Measurements from ENCODE around the gene ARHGAP42.

DNA sequence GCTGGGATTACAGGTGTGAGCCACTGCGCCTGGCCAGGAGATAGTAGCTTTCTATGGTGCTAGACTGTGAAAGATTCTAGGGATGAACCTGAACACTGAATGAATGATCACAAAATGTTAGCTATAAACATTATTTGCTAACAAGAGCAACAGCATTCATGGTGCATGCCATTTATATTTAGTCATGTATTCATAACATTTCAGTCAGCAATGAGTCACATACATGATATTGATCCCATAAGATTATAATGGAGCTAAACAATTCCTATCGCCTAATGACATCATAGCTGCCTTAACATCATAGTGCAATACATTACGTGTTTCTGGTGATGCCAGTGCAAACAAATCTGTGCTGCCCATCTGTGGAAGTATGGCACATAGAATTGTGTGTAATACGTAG, 164.1 kb downstream of the ARHGAP42 start:
- TF ChIP-seq, protein P1, sequence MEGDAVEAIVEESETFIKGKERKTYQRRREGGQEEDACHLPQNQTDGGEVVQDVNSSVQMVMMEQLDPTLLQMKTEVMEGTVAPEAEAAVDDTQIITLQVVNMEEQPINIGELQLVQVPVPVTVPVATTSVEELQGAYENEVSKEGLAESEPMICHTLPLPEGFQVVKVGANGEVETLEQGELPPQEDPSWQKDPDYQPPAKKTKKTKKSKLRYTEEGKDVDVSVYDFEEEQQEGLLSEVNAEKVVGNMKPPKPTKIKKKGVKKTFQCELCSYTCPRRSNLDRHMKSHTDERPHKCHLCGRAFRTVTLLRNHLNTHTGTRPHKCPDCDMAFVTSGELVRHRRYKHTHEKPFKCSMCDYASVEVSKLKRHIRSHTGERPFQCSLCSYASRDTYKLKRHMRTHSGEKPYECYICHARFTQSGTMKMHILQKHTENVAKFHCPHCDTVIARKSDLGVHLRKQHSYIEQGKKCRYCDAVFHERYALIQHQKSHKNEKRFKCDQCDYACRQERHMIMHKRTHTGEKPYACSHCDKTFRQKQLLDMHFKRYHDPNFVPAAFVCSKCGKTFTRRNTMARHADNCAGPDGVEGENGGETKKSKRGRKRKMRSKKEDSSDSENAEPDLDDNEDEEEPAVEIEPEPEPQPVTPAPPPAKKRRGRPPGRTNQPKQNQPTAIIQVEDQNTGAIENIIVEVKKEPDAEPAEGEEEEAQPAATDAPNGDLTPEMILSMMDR (optimal IDR thresholded peaks at IDR 0.05 in 1 of 3, IDR thresholded peaks at IDR 0.05 in 1 of 3, conservative IDR thresholded peaks at IDR 0.05 in 1 of 3; ENCODE audit: extremely low read depth in 1 of 3, insufficient read depth in 2 of 3, low read length in 3 of 3): no peak
- no peak for TF ChIP-seq EZH2 (IDR thresholded peaks at IDR 0.05; ENCODE audit: low read length)
